Mucosa of stomach (tissue), 1 donor: ENCODE data around the gene STUM.

Source experiments
- H3K27me3 ChIP-seq: one replicate; pipeline ENCODE4 v1.7.0; 2013; ENCODE audit warnings: mild to moderate bottlenecking, low read length; ENCODE audit not compliant: control insufficient read depth, insufficient read depth
- H3K36me3 ChIP-seq: one replicate; pipeline ENCODE4 v1.7.0; 2013; ENCODE audit warnings: low read length; ENCODE audit not compliant: control insufficient read depth, insufficient read depth
- H3K4me1 ChIP-seq: one replicate; pipeline ENCODE4 v1.7.0; 2013; ENCODE audit warnings: mild to moderate bottlenecking, low read length; ENCODE audit not compliant: control insufficient read depth, insufficient read depth
- H3K4me3 ChIP-seq: one replicate; pipeline ENCODE4 v1.7.0; 2013; ENCODE audit warnings: low read length
- H3K9ac ChIP-seq: one replicate; pipeline ENCODE4 v1.7.0; 2013; ENCODE audit warnings: mild to moderate bottlenecking, low read length, moderate library complexity
- H3K9me3 ChIP-seq: one replicate; pipeline ENCODE4 v1.7.0; 2013; ENCODE audit warnings: mild to moderate bottlenecking, low read length, moderate library complexity; ENCODE audit not compliant: control insufficient read depth
- donor health status: Pancreatic carcinoma.

STUM gene

DNA sequence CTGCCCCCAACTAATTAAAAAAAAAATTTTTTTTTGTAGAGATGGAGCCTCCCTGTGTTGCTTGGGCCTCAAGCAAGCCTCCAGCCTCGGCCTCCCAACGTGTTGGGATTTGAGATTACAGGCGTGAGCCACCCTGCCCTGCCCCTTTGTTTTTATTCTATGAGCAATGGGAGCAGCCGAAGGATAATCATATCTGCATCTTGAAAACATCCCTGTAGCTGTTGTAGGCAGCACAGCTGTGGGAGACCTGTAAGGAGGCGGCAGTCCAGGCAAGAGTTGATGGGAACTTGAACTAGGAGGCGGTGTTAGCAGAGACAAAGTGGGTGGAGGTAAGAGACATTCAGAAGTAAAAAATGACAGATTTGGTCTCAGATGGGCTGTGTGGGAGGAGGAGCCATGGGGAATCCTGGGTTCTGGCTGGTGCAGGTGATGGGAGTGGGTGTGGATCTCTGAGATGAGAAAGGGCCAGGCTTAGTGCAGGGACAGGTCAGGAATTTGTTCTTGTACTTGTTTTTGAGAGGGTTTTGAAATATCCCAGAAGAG lies 31.3 kb downstream of the STUM start:
- H3K4me3 ChIP-seq: no peak overlapping the region
- H3K27me3 ChIP-seq: no peaks in the 10 kb centered on the region
- no peaks in the 10 kb centered on the region for H3K9me3 ChIP-seq
- no peak overlapping the region for H3K9ac ChIP-seq
- H3K36me3 ChIP-seq: no peaks in the 10 kb centered on the region
- H3K4me1 ChIP-seq: no peaks in the 10 kb centered on the region

DNA sequence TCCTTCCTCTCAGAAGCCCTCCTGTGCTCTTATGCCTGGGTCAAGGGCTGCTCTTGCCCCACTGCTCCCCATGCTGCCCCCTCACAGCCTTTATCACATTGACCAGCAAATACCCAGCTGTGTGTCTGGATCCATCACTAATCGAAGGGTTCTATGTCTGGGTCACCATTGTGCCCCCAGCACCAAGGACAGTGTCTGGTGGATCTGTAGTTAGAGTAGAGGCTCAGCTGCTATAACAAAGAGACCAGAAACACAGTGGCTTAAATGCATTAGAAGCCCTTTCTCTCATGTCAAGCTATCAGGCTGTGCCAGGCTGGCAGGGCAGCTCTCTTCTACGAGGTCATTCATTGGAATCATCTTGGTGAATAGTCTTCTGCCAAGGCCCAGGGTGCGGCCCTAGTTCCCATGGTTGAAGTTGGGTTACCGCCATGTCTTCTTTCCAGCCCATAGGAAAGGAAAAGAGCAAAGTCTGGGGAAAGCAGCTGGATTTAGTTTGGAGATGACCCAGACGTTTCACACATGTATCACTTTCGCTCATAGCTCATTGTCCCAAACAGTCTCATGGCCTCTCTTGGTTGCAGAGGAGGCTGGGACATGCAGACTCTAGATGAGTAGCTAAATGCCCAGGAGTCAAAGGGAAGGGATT lies 32.2 kb downstream of the STUM start:
- H3K9me3 ChIP-seq: no peaks in the 10 kb centered on the region
- no peaks in the 10 kb centered on the region for H3K4me1 ChIP-seq
- H3K4me3 ChIP-seq: no peak overlapping the region
- no peak overlapping the region for H3K9ac ChIP-seq
- no peaks in the 10 kb centered on the region for H3K27me3 ChIP-seq
- no peaks in the 10 kb centered on the region for H3K36me3 ChIP-seq

DNA sequence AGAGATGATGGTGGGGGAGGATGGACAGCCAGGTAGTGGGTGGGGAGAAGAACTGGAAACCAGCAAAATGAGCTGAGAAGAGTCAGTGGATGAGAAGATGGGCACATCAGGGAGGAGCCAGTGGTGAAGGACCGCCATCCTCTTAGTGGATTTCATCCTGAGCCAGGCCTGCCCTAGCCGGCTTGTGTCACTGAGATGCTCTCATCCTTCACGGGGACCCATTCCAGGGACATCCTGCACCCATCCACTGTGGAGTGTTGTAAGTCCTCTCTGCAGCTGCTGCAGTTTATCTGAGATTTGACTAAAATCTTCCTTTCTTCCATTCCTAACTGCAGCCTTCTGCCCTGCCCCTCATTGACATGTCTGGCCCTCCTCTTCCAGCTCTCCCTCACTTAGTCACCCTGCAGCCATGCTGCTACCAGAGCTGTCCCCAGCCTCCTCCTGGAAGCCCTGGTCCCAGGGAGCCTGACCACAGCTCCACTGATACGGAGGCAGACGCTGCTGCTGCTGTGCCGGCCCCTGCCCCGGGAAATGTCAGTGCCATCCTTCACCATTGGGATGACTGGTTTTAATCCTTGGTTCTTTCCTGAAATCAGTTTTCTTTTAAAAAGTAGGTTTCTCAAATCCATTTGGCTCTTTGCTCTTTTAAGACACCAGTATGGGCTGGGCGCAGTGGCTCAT lies 33.2 kb downstream of the STUM start:
- no peaks in the 10 kb centered on the region for H3K9me3 ChIP-seq
- H3K4me1 ChIP-seq: no peaks in the 10 kb centered on the region
- no peak overlapping the region for H3K4me3 ChIP-seq
- no peaks in the 10 kb centered on the region for H3K36me3 ChIP-seq
- no peaks in the 10 kb centered on the region for H3K27me3 ChIP-seq
- no peak overlapping the region for H3K9ac ChIP-seq

DNA sequence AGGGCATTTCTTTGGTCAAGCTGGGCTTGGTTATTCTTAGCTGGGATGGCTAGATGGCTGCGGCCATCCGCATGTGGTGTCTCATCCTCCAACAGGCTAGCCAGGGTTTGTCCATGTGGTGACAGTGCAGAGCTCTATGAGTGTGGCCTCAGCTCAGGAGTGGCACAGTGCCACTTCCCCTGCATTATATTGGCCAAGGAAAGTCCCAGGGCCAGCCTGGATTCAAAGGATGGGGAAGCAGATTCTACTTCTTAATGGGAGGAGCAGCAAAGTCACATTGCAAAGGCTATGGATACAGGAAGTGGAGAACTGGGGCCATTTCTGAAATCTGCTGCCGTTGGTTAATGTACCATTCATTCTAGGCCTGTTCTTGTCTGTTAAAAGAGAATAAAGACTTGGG lies 34.4 kb downstream of the STUM start:
- Histone ChIP-seq H3K9me3 (no peaks in the 10 kb centered on the region), H3K36me3 (no peaks in the 10 kb centered on the region), H3K4me3 (no peak overlapping the region), H3K27me3 (no peaks in the 10 kb centered on the region), H3K9ac (no peak overlapping the region), H3K4me1 (no peaks in the 10 kb centered on the region)

DNA sequence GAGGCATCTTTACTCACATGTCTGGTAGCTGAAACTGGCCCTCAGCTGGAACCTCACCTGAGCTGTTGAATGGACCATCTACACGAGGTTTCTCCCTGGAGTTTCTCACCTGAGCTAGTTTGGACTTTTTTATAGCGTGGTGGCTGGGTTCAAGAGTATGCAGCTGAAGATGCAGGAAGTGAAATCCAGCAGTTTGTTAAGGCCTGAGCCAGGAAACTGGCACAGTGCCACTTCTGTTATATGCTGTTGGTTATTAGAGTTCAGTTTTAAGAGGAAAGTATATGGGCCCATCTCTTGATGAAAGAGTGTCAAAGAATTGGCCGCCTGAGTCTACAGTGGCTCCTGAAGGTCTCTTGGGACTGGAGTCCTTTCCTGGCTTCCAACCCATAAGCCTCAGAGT lies 35.6 kb downstream of the STUM start:
- no peaks in the 10 kb centered on the region for H3K27me3 ChIP-seq
- H3K36me3 ChIP-seq: no peaks in the 10 kb centered on the region
- H3K9me3 ChIP-seq: no peaks in the 10 kb centered on the region
- H3K4me3 ChIP-seq: no peak overlapping the region
- H3K4me1 ChIP-seq: no peaks in the 10 kb centered on the region
- H3K9ac ChIP-seq: no peak overlapping the region

DNA sequence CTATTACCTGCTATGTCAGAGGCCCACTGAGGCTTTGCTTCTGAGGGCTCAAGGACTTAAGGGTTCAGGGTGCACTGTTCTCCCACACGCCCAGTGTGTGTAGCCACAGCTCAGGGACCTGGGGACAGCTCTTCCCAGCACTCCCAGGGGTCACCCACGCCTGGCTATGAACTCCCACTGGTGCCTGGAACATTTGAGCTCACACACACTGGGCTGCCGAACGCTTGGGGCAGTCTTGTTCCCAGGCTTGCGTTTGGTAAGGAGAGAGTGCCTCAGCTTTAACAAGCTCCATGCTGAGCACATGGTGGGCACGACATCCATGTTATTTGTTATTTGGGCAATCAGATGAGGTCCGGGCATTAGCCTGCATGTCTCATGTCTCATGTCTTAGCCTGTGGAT lies 37.6 kb downstream of the STUM start:
- peaks cover 3% of the 10 kb centered on the region for H3K27me3 ChIP-seq

DNA sequence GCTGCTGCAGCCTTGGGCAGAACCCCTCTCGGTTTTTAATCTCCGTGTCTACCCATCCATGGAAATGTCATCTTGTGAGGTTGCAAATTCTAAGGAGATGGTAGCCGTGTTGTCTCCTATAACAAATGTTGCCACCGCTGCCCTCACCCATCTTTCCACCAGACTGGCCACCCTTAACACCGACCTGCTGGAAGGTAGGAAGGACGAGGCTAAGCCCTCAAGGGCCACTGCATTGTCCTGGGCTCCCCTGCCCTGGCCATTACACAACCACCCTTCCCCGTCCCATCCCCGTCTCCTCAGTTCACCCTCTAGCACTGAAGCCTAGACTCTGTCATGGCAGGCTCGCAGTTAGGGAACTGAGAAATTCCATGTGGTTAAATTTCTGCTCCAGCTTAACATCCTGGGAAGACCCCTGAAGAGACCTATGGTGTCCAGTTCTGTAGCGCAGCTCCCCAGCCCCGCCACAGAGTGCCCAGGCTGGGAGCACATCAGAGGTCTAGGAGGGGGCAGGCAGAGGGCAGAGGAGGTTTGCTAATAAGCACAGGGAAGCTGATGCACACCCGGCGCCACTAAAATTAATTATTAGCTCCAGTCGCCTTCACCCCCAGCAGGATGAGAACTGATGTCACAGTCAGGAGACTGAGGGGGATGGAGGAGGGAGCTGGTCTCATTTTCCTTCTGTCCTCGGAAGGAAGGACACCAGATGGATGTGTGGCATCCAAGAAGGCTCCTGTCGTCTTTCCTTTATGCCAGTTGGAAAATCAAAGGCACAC lies 38.3 kb downstream of the STUM start:
- H3K4me3 ChIP-seq: no peak overlapping the region
- no peaks in the 10 kb centered on the region for H3K9me3 ChIP-seq
- H3K9ac ChIP-seq: no peak overlapping the region
- no peaks in the 10 kb centered on the region for H3K36me3 ChIP-seq
- no peaks in the 10 kb centered on the region for H3K4me1 ChIP-seq
- peaks cover 3% of the 10 kb centered on the region for H3K27me3 ChIP-seq

More for the DNA sequence above, 37.6 kb downstream of the STUM start:
- H3K4me3 ChIP-seq: no peak overlapping the region
- H3K9me3 ChIP-seq: no peaks in the 10 kb centered on the region
- no peaks in the 10 kb centered on the region for H3K4me1 ChIP-seq
- H3K9ac ChIP-seq: no peak overlapping the region
- no peaks in the 10 kb centered on the region for H3K36me3 ChIP-seq

DNA sequence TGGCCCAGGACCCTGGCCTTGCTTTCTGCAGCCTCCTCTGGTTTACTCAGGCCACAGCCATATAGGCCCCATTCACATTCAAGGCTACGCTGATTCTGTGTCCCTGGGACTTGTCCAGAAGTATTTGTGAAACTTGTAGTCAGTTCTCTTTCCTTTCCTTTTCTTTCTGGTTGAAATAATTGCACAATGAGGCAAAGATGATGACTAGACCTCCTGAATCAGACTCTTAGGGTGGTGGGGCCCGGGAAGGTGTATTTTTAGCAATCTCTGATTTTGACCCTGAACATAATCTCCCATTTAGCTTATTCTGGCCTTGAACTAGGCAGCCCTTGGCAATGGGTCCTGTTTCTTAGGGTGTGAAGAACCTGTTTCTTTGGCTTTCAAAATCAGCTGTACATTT lies 39.9 kb downstream of the STUM start:
- no peaks in the 10 kb centered on the region for H3K36me3 ChIP-seq
- H3K4me3 ChIP-seq: no peak overlapping the region
- peaks cover 3% of the 10 kb centered on the region for H3K27me3 ChIP-seq
- no peaks in the 10 kb centered on the region for H3K4me1 ChIP-seq
- no peaks in the 10 kb centered on the region for H3K9me3 ChIP-seq
- no peak overlapping the region for H3K9ac ChIP-seq

DNA sequence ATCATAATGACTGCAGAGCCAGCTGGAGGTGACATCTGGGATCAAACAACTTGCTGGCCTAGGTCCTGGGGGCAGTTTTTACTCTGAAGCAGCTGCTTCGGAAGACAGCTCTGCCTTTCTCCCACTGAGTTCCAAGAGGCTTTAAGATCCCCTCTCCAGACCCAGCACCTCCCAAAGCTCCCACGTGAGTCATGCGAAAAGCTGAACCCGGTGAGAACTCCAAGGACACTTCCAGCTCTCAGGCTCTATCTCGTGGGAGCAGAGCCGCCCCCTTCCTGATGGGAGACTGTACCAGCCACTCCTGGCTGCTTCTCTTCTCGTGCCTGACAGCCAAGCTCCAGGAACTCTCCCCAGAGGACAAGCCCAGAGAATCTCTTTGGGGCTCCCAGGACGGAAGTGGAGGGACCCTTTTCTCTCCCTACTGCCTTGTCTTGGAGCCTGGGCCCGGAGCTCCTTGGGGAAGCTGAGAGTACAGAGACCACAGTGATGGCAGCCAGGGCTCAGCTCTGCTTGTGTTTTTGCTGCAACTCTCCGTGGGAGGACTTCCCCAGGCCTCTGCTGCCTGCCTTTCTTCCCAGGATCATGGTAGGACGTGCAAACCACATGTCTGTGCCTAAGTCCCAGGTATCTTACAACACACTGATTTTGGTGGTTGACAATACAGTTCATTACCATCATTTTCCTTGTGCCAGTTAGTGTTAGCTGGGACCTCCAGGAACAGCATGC lies 40.6 kb downstream of the STUM start:
- Histone ChIP-seq H3K4me1 (no peaks in the 10 kb centered on the region), H3K36me3 (no peaks in the 10 kb centered on the region), H3K9ac (no peak overlapping the region), H3K4me3 (no peak overlapping the region), H3K27me3 (peaks cover 3% of the 10 kb centered on the region), H3K9me3 (no peaks in the 10 kb centered on the region)

DNA sequence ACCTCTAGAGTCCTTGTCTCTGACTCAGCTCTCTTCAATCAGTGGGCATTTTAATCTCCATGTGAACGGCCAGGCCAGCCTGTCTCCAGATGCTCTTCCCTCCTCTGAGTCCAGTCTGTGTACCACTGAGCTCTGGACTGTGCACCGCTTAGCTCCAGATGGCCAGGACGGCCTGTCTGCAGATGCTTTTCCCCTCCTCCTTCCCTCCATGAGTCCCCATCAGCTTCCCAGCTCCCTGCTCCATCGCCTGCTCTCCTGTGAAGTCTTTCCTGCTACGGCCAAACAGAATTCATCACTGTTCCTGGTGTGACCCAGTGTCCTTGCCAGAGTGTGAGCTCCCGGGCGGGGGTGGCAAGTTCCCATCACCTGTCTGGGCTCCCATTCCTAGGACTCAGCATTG lies 42.0 kb downstream of the STUM start:
- H3K4me1 ChIP-seq: no peaks in the 10 kb centered on the region

DNA sequence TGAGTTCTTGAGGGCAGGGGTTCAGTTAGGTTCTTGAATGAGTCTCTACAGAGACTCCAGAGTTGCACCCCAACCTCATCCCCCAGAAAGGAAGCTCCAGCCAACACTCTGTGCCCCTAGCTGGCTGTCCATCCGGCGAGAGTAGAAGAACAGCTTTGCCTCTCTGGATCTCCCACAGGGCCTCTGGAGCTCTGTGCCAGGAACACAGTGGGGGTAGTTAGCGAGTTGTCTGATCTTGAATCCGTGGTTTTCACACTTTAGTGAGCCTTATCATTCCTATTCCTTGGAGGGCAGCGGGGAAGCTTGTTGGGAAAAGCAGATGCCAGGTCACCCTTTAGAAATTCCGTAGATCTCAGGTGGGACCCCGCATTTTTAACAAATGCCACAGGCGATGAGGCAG lies 45.0 kb downstream of the STUM start:
- Histone ChIP-seq H3K9me3 (no peaks in the 10 kb centered on the region), H3K4me3 (no peak overlapping the region)

More for the DNA sequence above, 42.0 kb downstream of the STUM start:
- Histone ChIP-seq H3K27me3 (peaks cover 3% of the 10 kb centered on the region), H3K36me3 (no peaks in the 10 kb centered on the region), H3K4me3 (no peak overlapping the region), H3K9ac (no peak overlapping the region), H3K9me3 (no peaks in the 10 kb centered on the region)

More for the DNA sequence above, 45.0 kb downstream of the STUM start:
- Histone ChIP-seq H3K4me1 (no peaks in the 10 kb centered on the region), H3K36me3 (no peaks in the 10 kb centered on the region), H3K9ac (no peak overlapping the region), H3K27me3 (peaks cover 3% of the 10 kb centered on the region)
